ENCODE data around the gene TNS1. TPM values are rescaled to one million over a fixed set of nuclear protein-coding genes. Genes with fewer than 3 reads are reported as not detected.

Gene TNS1
- total and polyA plus RNA-seq, 9 of the 15 experiments (the other 6 are each of a cell fraction or from before 2014, with no cell fraction given): 0.13 to 2.7 (median 0.77) TPM

DNA sequence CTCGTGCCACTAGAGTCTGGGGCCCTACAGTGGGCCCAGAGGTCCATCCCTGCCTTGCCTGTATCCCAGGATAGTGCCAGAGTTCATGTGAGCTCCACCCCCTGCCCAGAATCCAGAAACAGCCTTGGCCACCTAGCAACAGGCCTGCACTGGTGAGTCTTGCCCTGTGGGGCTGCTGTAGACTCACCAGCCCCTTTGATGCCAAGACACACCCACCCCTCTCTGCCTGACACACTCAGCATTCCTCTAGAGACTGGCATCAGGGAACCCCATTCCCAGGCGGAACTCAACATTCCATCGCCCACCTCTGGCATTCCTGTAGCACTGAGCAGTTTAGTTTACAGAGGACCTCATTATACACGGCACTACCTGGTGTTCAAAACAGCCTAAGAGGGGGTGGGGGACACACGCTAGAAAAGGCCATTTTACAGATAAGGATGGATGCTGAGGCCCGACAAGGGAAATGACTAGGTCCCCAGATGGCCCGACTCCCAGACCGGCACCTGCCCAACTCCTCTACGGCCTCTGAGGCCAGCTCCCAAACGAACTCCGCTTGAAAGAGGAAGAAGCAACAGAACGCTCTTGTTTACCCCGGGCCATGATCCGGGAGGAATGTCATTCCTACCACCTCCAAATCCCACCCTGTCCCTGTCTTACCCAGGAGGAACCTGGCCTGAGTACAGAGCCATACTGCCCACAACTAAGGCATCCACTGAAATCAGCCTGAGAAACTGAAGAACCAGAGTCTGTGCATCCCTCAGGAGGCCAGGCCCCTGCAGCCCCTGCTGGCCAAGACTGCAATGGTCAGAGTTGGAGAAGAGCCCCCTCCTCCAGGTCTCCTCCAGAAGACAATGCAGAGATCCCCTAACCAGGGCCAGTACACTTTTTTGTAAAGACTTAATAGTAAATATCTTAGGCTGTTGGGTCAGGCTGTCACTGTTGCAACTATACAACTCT is 180.2 kb downstream of the TNS1 start:
- ChIA-PET POLR2A (interaction anchor here (0.6 kb wide), 1 partner anchor 13 kb away, joined by 3 read pairs; no protein-coding TSS in a partner anchor), CTCF (ENCODE audit: low intra/inter-chr PET ratio) (interaction anchor here (0.6 kb wide), 1 partner anchor 24 kb away, joined by 3 read pairs; no protein-coding TSS in a partner anchor)
- H3K4me1 ChIP-seq (replicated peaks in 1 of 2; ENCODE audit: control insufficient read depth in 2 of 2, insufficient read depth in 2 of 2, low read length in 2 of 2): peaks cover 21 to 26% of the 10 kb centered on the region in 2 experiments; a peak in 4 of 5 replicates
- ATAC-seq: peak; percentile 61
- no peak overlapping the region for H3K27ac ChIP-seq (ENCODE audit: extremely low read depth, low read depth, low read length)
- H3K9ac ChIP-seq (ENCODE audit: insufficient read depth in 1 of 2, low read depth in 2 of 2, low read length in 2 of 2): peak overlapping the region in 1 of 2 experiments; percentile 55; a peak in 1 of 4 replicates
- no peaks in the 10 kb centered on the region for H3K9me3 ChIP-seq (replicated peaks; ENCODE audit: control insufficient read depth, insufficient read depth, low read depth, low read length)
- H3K36me3 ChIP-seq (ENCODE audit: control insufficient read depth, insufficient read depth, low read length): no peaks in the 10 kb centered on the region; the same call in 2 of the 3 replicates
- no peak overlapping the region for H3K4me2 ChIP-seq (ENCODE audit: insufficient read depth, low read length)
- no peak for DNase-seq (ENCODE audit: extremely low read depth in 1 of 4, low spot score in 3 of 4)
- no peak for FAIRE-seq
- H3K79me2 ChIP-seq (ENCODE audit: control insufficient read depth, insufficient read depth, low read length): no peaks in the 10 kb centered on the region
- WGBS (ENCODE audit: insufficient coverage, low coverage, missing lambda C conversion rate): 29% methylated on average over 13 of the region's 14 CpGs
- no peaks in the 10 kb centered on the region for H4K20me1 ChIP-seq (replicated peaks; ENCODE audit: control insufficient read depth, insufficient read depth, low read length)
- H3K9me1 ChIP-seq (ENCODE audit: control insufficient read depth, insufficient read depth, low read length): no peaks in the 10 kb centered on the region
- H2AFZ ChIP-seq (ENCODE audit: low read depth, low read length): 0 out of 2 replicates have a peak overlapping the region, but pooled peaks have one; percentile 32
- no peak overlapping the region for H3K4me3 ChIP-seq
- no TSS peak for BruUV-seq (replicated peaks)
- 0 out of 5 replicates have a peak, but pooled peaks cover 0 to 4% of the 10 kb centered on the region in 2 experiments for H3K27me3 ChIP-seq (ENCODE audit: control insufficient read depth in 2 of 2, insufficient read depth in 2 of 2, low read length in 2 of 2)
- intact Hi-C loops (cut with micrococcal nuclease): no loop called here
- no peak for TF ChIP-seq KDM2B (CRISPR knock-in tag; IDR thresholded peaks at IDR 0.05)
- TF ChIP-seq, protein P1, sequence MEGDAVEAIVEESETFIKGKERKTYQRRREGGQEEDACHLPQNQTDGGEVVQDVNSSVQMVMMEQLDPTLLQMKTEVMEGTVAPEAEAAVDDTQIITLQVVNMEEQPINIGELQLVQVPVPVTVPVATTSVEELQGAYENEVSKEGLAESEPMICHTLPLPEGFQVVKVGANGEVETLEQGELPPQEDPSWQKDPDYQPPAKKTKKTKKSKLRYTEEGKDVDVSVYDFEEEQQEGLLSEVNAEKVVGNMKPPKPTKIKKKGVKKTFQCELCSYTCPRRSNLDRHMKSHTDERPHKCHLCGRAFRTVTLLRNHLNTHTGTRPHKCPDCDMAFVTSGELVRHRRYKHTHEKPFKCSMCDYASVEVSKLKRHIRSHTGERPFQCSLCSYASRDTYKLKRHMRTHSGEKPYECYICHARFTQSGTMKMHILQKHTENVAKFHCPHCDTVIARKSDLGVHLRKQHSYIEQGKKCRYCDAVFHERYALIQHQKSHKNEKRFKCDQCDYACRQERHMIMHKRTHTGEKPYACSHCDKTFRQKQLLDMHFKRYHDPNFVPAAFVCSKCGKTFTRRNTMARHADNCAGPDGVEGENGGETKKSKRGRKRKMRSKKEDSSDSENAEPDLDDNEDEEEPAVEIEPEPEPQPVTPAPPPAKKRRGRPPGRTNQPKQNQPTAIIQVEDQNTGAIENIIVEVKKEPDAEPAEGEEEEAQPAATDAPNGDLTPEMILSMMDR (IDR thresholded peaks at IDR 0.05 in 2 of 3, conservative IDR thresholded peaks at IDR 0.05 in 1 of 3; ENCODE audit: insufficient read depth in 2 of 3, low read depth in 1 of 3, low read length in 3 of 3): peak in 2 of 3 experiments; percentile 22 to 34; a peak in 2 of 6 replicates
- in situ Hi-C loops (cut with MboI): no loop called here

All from K562 (cell line).